DOHH2 (cell line): ENCODE measurements around the gene ZBTB44.
"Not testable (repeated sequence)": the region's sequence is repeated elsewhere in the genome, so short reads cannot be mapped to it uniquely, and the experiment has no call there.

Experiments used
- H3F3A ChIP-seq: fragments of 200-600 bp; sonication (generic), shearing (Covaris generic); 2 replicates; pipeline ENCODE4 v1.6.0; 2016; ENCODE audit warnings: antibody characterized with exemption, mild to moderate bottlenecking; ENCODE audit not compliant: control insufficient read depth, insufficient read depth
- H3K27ac ChIP-seq: fragments of 200-600 bp; sonication (generic); 2 replicates; pipeline ENCODE4 v1.5.1; 2014; ENCODE audit warnings: low read depth, mild to moderate bottlenecking, low read length, moderate library complexity
- H3K27me3 ChIP-seq: fragments of 200-600 bp; sonication (generic); 2 replicates; pipeline ENCODE4 v1.6.1; 2014; ENCODE audit warnings: mild to moderate bottlenecking, low read length, mixed read lengths; ENCODE audit not compliant: control insufficient read depth
- H3K36me3 ChIP-seq: fragments of 200-600 bp; sonication (generic); 2 replicates; pipeline ENCODE4 v1.6.1; 2014; ENCODE audit warnings: mild to moderate bottlenecking, low read length, moderate library complexity, mixed read lengths; ENCODE audit not compliant: control insufficient read depth
- H3K4me1 ChIP-seq: fragments of 200-600 bp; sonication (generic); 2 replicates; pipeline ENCODE4 v1.6.1; 2014; ENCODE audit warnings: mild to moderate bottlenecking, low read length, mixed read lengths; ENCODE audit not compliant: control insufficient read depth
- H3K4me2 ChIP-seq: fragments of 200-600 bp; sonication (generic); 2 replicates; pipeline ENCODE4 v1.6.0; 2014; ENCODE audit warnings: mild to moderate bottlenecking, low read length, moderate library complexity
- H3K4me3 ChIP-seq: fragments of 200-600 bp; sonication (generic); 2 replicates; pipeline ENCODE4 v1.5.1; 2014; ENCODE audit warnings: mild to moderate bottlenecking, low read length, mixed read lengths
- H3K79me2 ChIP-seq: fragments of 200-600 bp; sonication (generic); 2 replicates; pipeline ENCODE4 v1.6.1; 2014; ENCODE audit warnings: mild to moderate bottlenecking, low read length, mixed read lengths; ENCODE audit not compliant: control insufficient read depth
- H3K9me2 ChIP-seq: fragments of 200-600 bp; sonication (generic); replicated peaks from 2 replicates; pipeline ENCODE4 v1.6.1; 2014; ENCODE audit warnings: mild to moderate bottlenecking, low read length, mixed read lengths; ENCODE audit not compliant: control insufficient read depth
- H3K9me3 ChIP-seq: fragments of 200-600 bp; sonication (generic); 2 replicates; pipeline ENCODE4 v1.6.1; 2014; ENCODE audit warnings: antibody characterized with exemption, low read length, mixed read lengths; ENCODE audit not compliant: control insufficient read depth, insufficient read depth
- H4K20me1 ChIP-seq: fragments of 200-600 bp; sonication (generic); 2 replicates; pipeline ENCODE4 v1.6.0; 2014; ENCODE audit warnings: low read depth, mild to moderate bottlenecking, antibody characterized with exemption, low read length, moderate library complexity; ENCODE audit not compliant: control insufficient read depth, insufficient read depth
- CTCF ChIP-seq: fragments of 200-600 bp; sonication (generic); IDR thresholded peaks from one replicate; pipeline ENCODE4 v1.5.1; 2014; ENCODE audit warnings: antibody characterized with exemption, mild to moderate bottlenecking, low read depth, low read length; ENCODE audit not compliant: poor library complexity, severe bottlenecking
- EZH2phosphoT487 ChIP-seq: fragments of 200-600 bp; sonication (generic); IDR thresholded peaks from 2 replicates; pipeline ENCODE4 v1.6.1; 2017; ENCODE audit warnings: borderline replicate concordance, mild to moderate bottlenecking, antibody characterized with exemption, low read length, moderate library complexity, mixed read lengths

The ZBTB44 gene

GRCh38 chr11:130337281-130338089 lies 22.8 kb upstream of the ZBTB44 start:
- Histone ChIP-seq H4K20me1 (no peaks in the 10 kb centered on the region), H3K27ac (no peak overlapping the region)

GRCh38 chr11:130331397-130331796 lies 16.7 kb upstream of the ZBTB44 start:
- not testable (repeated sequence) for H4K20me1 ChIP-seq, H3K79me2 ChIP-seq, H3K36me3 ChIP-seq, H3K9me3 ChIP-seq, H3K27ac ChIP-seq, H3K4me3 ChIP-seq, H3F3A ChIP-seq, H3K4me1 ChIP-seq, H3K27me3 ChIP-seq, H3K9me2 ChIP-seq, H3K4me2 ChIP-seq

More at GRCh38 chr11:130337281-130338089, 22.8 kb upstream of the ZBTB44 start:
- TF ChIP-seq EZH2phosphoT487 (no peak), CTCF (no peak)
- peaks cover 9% of the 10 kb centered on the region; the same call in 1 of the 2 replicates for H3K9me3 ChIP-seq
- H3K9me2 ChIP-seq, result no peaks in the 10 kb centered on the region
- no peaks in the 10 kb centered on the region for H3K27me3 ChIP-seq
- no peaks in the 10 kb centered on the region for H3K79me2 ChIP-seq
- no peaks in the 10 kb centered on the region for H3K4me1 ChIP-seq
- H3K4me3 ChIP-seq, result no peak overlapping the region
- H3K36me3 ChIP-seq, result no peaks in the 10 kb centered on the region
- H3K4me2 ChIP-seq, result no peak overlapping the region
- H3F3A ChIP-seq, result no peaks in the 10 kb centered on the region

GRCh38 chr11:130330101-130330684 lies 15.5 kb upstream of the ZBTB44 start:
- Histone ChIP-seq H3K79me2 (no peaks in the 10 kb centered on the region), H3K4me1 (peaks cover 4% of the 10 kb centered on the region), H3K9me2 (no peaks in the 10 kb centered on the region; the same call in 1 of the 2 replicates), H4K20me1 (no peaks in the 10 kb centered on the region), H3F3A (no peaks in the 10 kb centered on the region), H3K4me2 (no peak overlapping the region), H3K36me3 (no peaks in the 10 kb centered on the region), H3K27ac (no peak overlapping the region), H3K9me3 (no peaks in the 10 kb centered on the region), H3K4me3 (no peak overlapping the region), H3K27me3 (no peaks in the 10 kb centered on the region)
- TF ChIP-seq EZH2phosphoT487, result no peak

- H3K4me2 ChIP-seq, result no peak overlapping the region
- H3K4me1 ChIP-seq, result peaks cover 4% of the 10 kb centered on the region
- H3K4me3 ChIP-seq, result no peak overlapping the region
- no peaks in the 10 kb centered on the region for H3F3A ChIP-seq
- H3K9me3 ChIP-seq, result no peaks in the 10 kb centered on the region
- H3K9me2 ChIP-seq, result no peaks in the 10 kb centered on the region; the same call in 1 of the 2 replicates
- no peak overlapping the region for H3K27ac ChIP-seq
- H4K20me1 ChIP-seq, result no peaks in the 10 kb centered on the region
- H3K36me3 ChIP-seq, result no peaks in the 10 kb centered on the region
- no peaks in the 10 kb centered on the region for H3K27me3 ChIP-seq
- H3K79me2 ChIP-seq, result no peaks in the 10 kb centered on the region
- TF ChIP-seq EZH2phosphoT487 (no peak), CTCF (no peak)
Observed at GRCh38 chr11:130328420-130328819, 13.7 kb upstream of the ZBTB44 start.
